Stomach smooth muscle (tissue), 2 donors: Measurements from ENCODE around the gene CELF2.

Source experiments
- H3K27ac ChIP-seq: one replicate; pipeline ENCODE4 v1.7.0; 2013; ENCODE audit warnings: mild to moderate bottlenecking, low read length, inconsistent platforms
- H3K27me3 ChIP-seq, 2 donors: one replicate each; pipeline ENCODE4 v1.7.0; 2013; ENCODE audit warnings: low read length in 2 of 2; ENCODE audit not compliant: insufficient read depth in 2 of 2, control insufficient read depth in 1 of 2
- H3K36me3 ChIP-seq, 2 donors: one replicate each; pipeline ENCODE4 v1.7.0; 2013; ENCODE audit warnings: low read length in 2 of 2; ENCODE audit not compliant: control insufficient read depth in 2 of 2, insufficient read depth in 2 of 2
- H3K4me1 ChIP-seq: one replicate; pipeline ENCODE4 v1.7.0; 2013; ENCODE audit warnings: low read length; ENCODE audit not compliant: control insufficient read depth, insufficient read depth
- H3K4me3 ChIP-seq, 2 donors: one replicate each; pipeline ENCODE4 v1.7.0; 2013; ENCODE audit warnings: low read length in 2 of 2
- H3K9ac ChIP-seq, 2 donors: one replicate each; pipeline ENCODE4 v1.7.0; 2013; ENCODE audit warnings: low read length in 2 of 2, mild to moderate bottlenecking in 1 of 2
- H3K9me3 ChIP-seq, 2 donors: one replicate each; pipeline ENCODE4 v1.7.0; 2013; ENCODE audit warnings: low read length in 2 of 2; ENCODE audit not compliant: control insufficient read depth in 2 of 2
- donor health status: healthy.
- donor health status: Pancreatic carcinoma.

CELF2 gene

DNA sequence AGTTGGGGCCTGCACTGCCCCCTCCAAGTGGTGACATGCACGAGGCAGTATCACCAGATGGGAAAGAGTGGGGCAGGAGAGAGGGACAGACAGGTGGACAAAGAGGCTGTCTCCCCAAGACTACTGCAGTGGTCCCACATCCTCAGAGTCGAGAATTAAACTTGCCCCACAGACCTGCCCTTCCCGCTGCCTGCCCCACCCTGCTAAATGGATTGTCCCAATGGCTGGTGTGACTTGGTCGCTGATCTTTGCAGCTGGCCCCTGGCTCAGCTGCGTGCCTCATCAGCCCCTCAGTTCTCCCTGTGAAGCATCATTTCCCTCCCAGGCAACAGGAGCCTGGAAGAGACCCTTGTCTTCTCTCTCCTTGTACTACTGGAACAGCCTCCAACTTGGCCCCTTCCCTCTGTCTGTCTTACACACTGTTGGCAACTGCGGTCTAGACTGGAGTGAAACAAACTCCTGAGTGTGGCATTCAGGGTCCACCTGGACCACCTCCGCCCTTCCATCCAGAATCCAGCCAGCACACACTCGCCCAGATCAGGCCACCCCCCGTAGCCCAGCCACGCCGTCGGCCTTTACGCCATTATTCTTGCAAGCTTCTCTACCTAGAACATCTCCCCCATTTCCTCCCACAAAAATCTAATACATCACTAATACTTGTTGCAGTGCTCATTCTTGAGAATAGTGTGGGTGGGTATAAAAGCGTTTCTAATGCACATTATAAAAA lies 275.1 kb downstream of the CELF2 start:
- peaks cover 44 to 48% of the 10 kb centered on the region in 2 donors for H3K36me3 ChIP-seq

DNA sequence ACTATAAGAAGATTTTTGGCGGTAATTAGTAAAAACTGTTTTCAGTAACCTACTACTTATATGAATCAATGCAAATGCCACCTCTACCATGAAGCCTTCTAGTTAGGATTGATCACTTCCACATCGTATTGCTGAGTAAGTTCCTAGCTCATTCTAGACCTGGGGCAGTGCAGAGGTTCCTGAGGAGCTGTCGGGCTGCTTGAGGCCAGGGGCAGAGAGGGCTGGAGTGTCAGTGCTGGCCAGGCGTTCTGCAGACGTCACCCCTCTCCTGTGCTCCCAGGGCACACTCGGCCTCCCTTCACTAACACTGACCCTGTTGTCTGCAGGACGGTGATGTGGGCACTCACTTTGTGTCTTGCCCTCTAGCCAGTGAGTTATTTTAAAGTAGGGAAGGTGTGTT lies 275.7 kb downstream of the CELF2 start:
- Histone ChIP-seq H3K27ac (no peak overlapping the region), H3K27me3 (no peaks in the 10 kb centered on the region), H3K4me1 (no peaks in the 10 kb centered on the region)

More for the DNA sequence above, 275.1 kb downstream of the CELF2 start:
- Histone ChIP-seq H3K9ac (no peak overlapping the region), H3K9me3 (no peaks in the 10 kb centered on the region), H3K4me3 (no peak overlapping the region), H3K27me3 (no peaks in the 10 kb centered on the region), H3K27ac (no peak overlapping the region), H3K4me1 (no peaks in the 10 kb centered on the region)

DNA sequence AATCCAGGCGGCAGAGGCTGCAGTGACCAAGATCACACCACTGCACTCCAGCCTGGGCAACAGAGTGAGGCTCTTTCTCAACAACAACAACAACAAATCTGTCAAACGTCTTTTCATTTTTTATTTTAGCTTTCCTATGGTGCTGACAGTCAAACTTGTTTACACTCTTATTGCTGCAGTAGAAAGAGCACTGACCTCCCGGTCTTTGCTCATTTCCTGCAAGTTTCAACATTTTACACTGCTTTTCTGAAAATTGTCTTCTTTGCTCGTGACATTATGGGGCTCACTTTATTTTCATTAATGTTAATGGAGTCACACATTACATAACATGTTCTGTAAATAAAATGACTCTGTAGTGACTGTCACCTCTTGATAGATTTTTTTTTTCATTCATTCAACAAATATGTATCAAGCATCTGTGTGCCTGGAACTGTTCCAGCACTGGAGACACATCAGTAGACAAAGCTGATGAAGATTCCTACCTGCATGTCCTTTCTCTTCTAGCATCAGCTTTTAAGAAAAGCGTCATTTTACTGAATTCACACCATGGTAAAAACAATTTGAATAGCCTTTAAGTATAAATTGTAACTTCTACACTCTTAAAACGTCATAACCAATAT lies 277.3 kb downstream of the CELF2 start:
- no peak overlapping the region for H3K4me3 ChIP-seq
- peaks cover 32 to 38% of the 10 kb centered on the region in 2 donors for H3K36me3 ChIP-seq
- no peak overlapping the region for H3K9ac ChIP-seq
- no peak overlapping the region for H3K27ac ChIP-seq
- no peaks in the 10 kb centered on the region for H3K9me3 ChIP-seq
- H3K27me3 ChIP-seq: no peaks in the 10 kb centered on the region
- no peaks in the 10 kb centered on the region for H3K4me1 ChIP-seq

More for the DNA sequence above, 275.7 kb downstream of the CELF2 start:
- Histone ChIP-seq H3K36me3 (peaks cover 40 to 43% of the 10 kb centered on the region in 2 donors), H3K4me3 (no peak overlapping the region), H3K9ac (no peak overlapping the region), H3K9me3 (no peaks in the 10 kb centered on the region)

DNA sequence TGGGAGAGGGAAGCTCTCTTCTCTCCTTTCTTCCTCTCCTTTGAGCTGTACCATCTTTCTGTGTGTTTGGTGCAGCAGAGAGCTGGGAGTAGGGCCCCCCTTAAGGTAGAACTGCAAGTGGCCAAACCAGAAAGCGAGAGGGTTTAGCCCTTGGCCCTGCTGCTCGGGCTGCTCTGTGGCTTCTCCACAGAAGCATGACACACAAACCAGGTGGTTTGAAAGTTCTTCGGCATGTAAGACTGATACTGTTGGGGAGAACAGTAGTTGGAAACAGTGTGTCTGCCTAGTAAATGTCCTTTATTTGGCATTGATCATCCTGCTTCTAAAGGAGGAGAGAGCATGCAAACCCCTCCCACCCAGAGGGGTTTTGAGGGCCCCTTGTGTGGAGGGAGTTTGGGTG lies 277.8 kb downstream of the CELF2 start:
- H3K27me3 ChIP-seq: no peaks in the 10 kb centered on the region
- H3K27ac ChIP-seq: no peak overlapping the region
- H3K9me3 ChIP-seq: no peaks in the 10 kb centered on the region
- H3K4me3 ChIP-seq: no peak overlapping the region
- H3K9ac ChIP-seq: no peak overlapping the region
- H3K4me1 ChIP-seq: no peaks in the 10 kb centered on the region
- peaks cover 32 to 35% of the 10 kb centered on the region in 2 donors for H3K36me3 ChIP-seq

DNA sequence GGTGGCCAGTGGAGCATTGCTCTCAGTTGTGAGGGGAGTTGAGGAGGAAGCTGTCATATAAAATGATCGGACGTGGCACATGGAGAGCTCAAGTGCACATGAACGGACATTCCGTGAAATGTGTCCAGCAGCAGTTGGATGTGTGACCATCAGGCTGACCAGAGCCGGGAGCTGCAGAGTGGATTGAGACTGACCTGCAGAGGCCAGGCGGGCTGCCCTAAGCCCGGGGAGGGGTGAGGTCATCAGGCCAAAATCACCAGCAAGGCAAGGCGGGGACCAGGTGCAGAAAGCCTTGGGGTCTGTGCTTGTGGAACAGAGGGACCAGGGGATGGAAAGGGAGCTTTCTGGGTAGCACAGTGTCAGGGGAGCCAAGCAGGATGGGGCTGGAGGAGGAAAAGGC lies 279.5 kb downstream of the CELF2 start:
- no peaks in the 10 kb centered on the region for H3K27me3 ChIP-seq
- H3K4me3 ChIP-seq: no peak overlapping the region
- H3K27ac ChIP-seq: no peak overlapping the region
- no peaks in the 10 kb centered on the region for H3K4me1 ChIP-seq
- no peak overlapping the region for H3K9ac ChIP-seq
- H3K36me3 ChIP-seq: peaks cover 29 to 31% of the 10 kb centered on the region in 2 donors
- no peaks in the 10 kb centered on the region for H3K9me3 ChIP-seq

DNA sequence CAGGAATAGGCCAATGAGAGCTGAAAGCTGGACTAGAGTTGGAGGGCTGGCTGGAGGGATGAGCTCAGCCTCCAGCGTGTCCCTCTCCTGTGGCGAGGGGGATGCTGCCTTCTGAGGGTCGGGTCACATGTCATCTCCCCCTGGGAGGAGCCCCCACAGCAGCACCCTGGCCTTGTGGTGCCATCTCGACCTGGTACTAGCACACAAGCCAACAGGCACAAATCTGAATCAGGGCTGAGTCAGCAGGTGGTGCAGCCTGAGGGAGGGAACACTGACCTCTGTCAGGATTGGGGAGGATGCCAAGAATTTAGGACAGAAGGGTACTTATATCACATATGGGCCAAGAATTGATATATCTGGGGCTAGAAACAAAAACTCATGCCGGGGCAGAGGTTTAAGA lies 280.4 kb downstream of the CELF2 start:
- Histone ChIP-seq H3K4me1 (no peaks in the 10 kb centered on the region), H3K27ac (no peak overlapping the region), H3K9ac (no peak overlapping the region), H3K9me3 (no peaks in the 10 kb centered on the region), H3K36me3 (peaks cover 23 to 33% of the 10 kb centered on the region in 2 donors), H3K27me3 (no peaks in the 10 kb centered on the region), H3K4me3 (no peak overlapping the region)

DNA sequence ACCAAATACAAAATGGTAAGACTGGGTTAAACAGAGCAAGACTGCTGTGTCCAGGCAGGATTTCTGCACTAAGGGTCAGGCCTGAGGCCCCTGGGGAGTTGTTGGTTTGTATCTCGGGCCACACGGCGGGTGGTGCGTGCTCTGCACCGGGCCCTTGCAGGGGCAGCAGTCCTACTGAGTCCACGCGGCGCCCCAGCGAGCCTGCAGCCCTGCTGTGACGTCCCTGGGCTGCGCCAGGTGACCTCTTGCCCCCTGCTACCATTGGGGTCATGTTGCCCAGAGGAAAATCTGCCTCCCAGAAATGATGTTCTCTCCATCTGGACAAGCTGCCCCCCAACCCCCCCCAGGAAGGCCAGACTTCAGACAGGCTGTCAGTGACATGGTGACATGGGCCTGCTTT lies 281.5 kb downstream of the CELF2 start:
- no peak overlapping the region for H3K4me3 ChIP-seq
- peaks cover 28 to 30% of the 10 kb centered on the region in 2 donors for H3K36me3 ChIP-seq
- no peaks in the 10 kb centered on the region for H3K4me1 ChIP-seq
- no peak overlapping the region for H3K27ac ChIP-seq
- H3K9me3 ChIP-seq: no peaks in the 10 kb centered on the region
- H3K9ac ChIP-seq: no peak overlapping the region
- H3K27me3 ChIP-seq: no peaks in the 10 kb centered on the region

DNA sequence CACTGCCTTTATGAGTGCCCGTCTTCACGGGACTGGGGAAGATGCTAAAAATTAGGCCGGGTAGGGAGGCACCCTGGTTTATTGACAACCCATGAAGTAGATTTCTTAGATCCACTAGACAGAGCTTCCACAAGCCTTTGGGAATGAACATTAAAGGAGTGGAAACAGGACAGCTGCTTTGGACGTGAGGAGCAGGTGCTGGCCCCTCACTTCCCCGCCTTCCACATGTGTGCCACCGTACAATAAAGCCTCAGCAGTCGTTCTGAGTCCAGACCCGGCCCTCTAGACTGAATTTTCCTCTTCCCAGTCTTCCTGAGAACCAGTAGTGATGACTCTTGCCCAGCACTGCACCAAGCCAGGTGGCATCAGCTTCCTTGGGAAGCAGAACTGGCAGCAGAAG lies 282.4 kb downstream of the CELF2 start:
- H3K4me1 ChIP-seq: no peaks in the 10 kb centered on the region
- no peak overlapping the region for H3K27ac ChIP-seq
- H3K4me3 ChIP-seq: no peak overlapping the region
- no peaks in the 10 kb centered on the region for H3K9me3 ChIP-seq
- no peaks in the 10 kb centered on the region for H3K27me3 ChIP-seq
- H3K36me3 ChIP-seq: peaks cover 30 to 34% of the 10 kb centered on the region in 2 donors
- H3K9ac ChIP-seq: no peak overlapping the region

DNA sequence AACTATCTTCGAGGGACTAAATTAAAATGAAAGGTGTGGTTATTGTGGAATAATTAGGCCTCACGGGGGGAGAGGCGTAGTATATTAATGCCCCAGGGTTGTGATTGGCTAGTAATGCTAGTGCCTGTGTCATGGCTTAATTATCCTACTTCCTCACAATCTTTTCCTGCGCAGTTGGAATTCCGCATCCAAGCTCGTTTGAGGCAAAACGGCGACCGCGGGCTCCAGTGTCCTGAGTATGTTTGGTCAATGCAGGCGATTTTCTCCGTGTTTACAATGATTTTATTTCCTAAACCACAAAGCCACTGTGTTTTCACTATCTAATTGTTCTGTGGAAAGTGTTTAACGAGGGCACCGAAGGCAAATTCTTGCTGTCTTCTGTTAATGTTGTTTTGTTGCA lies 282.9 kb downstream of the CELF2 start:
- H3K9ac ChIP-seq: no peak overlapping the region
- H3K4me3 ChIP-seq: no peak overlapping the region
- no peak overlapping the region for H3K27ac ChIP-seq
- H3K27me3 ChIP-seq: no peaks in the 10 kb centered on the region
- no peaks in the 10 kb centered on the region for H3K4me1 ChIP-seq
- peaks cover 30 to 36% of the 10 kb centered on the region in 2 donors for H3K36me3 ChIP-seq
- no peaks in the 10 kb centered on the region for H3K9me3 ChIP-seq

DNA sequence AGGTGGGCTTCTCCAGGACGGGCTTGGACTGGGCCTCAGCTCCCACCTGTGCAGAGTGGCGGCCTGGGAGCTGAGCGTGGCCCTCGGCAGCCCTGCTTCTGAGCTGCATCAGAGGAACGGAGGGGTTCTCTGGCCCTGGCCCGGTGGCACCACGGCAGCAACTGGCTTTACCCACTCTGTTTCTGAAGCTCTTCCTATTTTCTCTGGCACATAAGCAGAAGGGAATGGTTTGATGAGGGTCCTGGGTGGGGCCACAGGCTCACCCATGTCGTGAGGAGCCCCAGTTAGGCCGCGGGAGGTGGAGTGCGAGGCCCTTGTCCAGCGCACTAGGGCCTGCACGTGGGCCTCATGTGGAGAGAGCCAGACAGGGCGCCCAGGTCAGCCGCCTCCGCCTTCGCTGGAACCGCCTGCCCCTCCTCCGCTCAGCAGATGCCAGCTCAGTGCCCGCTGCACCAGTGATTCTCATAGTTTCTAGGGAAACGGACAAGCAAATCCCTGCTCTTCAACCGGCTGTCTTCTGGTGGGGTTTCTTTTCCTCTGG lies 284.0 kb downstream of the CELF2 start:
- Histone ChIP-seq H3K27ac (no peak overlapping the region), H3K27me3 (no peaks in the 10 kb centered on the region), H3K36me3 (peaks cover 26 to 41% of the 10 kb centered on the region in 2 donors), H3K4me3 (no peak overlapping the region), H3K9ac (no peak overlapping the region), H3K4me1 (no peaks in the 10 kb centered on the region), H3K9me3 (peaks cover 0 to under 1% of the 10 kb centered on the region in 2 donors)

DNA sequence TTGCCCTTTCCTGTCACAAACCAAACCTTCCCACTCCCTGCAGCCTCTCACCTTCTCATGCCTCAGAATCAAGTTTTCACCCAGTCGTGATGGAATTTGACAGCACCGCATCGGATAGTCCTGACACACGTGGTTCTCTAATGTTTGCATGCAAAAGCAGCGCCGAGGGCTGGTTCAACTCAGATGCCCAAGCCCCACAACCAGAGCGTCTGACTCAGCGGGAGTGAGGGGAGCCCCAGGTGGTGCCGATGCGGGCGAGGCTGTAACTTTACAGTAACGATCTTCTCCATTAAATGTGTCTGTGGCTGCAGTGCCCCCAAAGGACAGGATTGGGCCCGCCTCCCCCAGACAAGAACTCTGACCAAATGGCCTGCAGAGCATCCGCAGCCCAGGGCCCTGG lies 284.5 kb downstream of the CELF2 start:
- Histone ChIP-seq H3K36me3 (peaks cover 23 to 46% of the 10 kb centered on the region in 2 donors), H3K27ac (no peak overlapping the region), H3K27me3 (no peaks in the 10 kb centered on the region), H3K9ac (no peak overlapping the region), H3K9me3 (peaks cover 0 to 6% of the 10 kb centered on the region in 2 donors), H3K4me1 (no peaks in the 10 kb centered on the region), H3K4me3 (no peak overlapping the region)
